Pancreas (tissue), 10 donors: ENCODE data around the gene RWDD3. TPM values are rescaled to one million over a fixed set of nuclear protein-coding genes. Genes with fewer than 3 reads are reported as not detected.

Source experiments
- ATAC-seq, 4 donors: fragments of 200-7000 bp; cut with Tn5 transposase; one replicate each; pipeline versions ENCODE4 v1.8.0 to v1.9.1; 2020; ENCODE audit warnings: mild to moderate bottlenecking in 4 of 4, moderate library complexity in 4 of 4
- DNase-seq, 6 donors: peaks; one replicate each; pipeline ENCODE4 v3.0.0-alpha.2; 2020
- FAIRE-seq: peaks from 2 replicates; lab custom pipeline; 2012; peaks lifted over from hg19 to GRCh38; lab: Jason Lieb, UNC
- H3K27ac ChIP-seq, 4 donors: fragments of 200-600 bp; sonication (generic); 1 replicate in 3 of 4; 2 replicates in 1 of 4; pipeline versions ENCODE4 v1.5.0 to v1.8.0; 2020
- H3K27me3 ChIP-seq, 4 donors: fragments of 200-600 bp; one replicate each; pipeline ENCODE4 v1.8.0; 2021
- H3K36me3 ChIP-seq, 3 donors: fragments of 200-600 bp; sonication (generic) in 1 of 3; one replicate each; pipeline versions ENCODE4 v1.5.0 to v1.8.0; 2020 to 2021
- H3K4me1 ChIP-seq, 3 donors: fragments of 200-600 bp; one replicate each; pipeline ENCODE4 v1.8.0; 2021
- H3K4me3 ChIP-seq, 4 donors: fragments of 200-600 bp; sonication (generic) in 2 of 4; one replicate each; pipeline versions ENCODE4 v1.5.0 to v1.8.0; 2020 to 2021
- H3K9me3 ChIP-seq, 4 donors: fragments of 200-600 bp; one replicate each; pipeline ENCODE4 v1.8.0; 2021
- CTCF ChIP-seq, 4 donors: fragments of 200-600 bp; sonication (generic) in 3 of 4; IDR thresholded peaks; one replicate each; pipeline versions ENCODE4 v1.5.0 to v1.8.0; 2021; ENCODE audit warnings: antibody characterized with exemption in 4 of 4
- WGBS, 2 donors: extraction: QIAGEN DNeasy Blood & Tissue Kit; methylation state at CpG; one replicate each; pipeline ENCODE4 v1.1.7; 2013; 5-methylcytosine and 5-hydroxymethylcytosine counted together
- intact Hi-C, 3 donors: fragments of 100-400 bp; cut with DNase I; formaldehyde crosslinking; loops; one replicate each; pipeline versions ENCODE4 v1.11.1 to v1.14.2; 2022
- polyA plus RNA-seq, 2 donors: library from polyadenylated mRNA; stranded (reverse); fragments of 200-250 nt; gene quantifications; one replicate each; pipeline ENCODE4 v1.2.3, GENCODE V29; 2013
- total RNA-seq, 6 donors: library from RNA; stranded (reverse); fragmentation: NEBNext Ultra II Directional in 4 of 6; extraction: Animal tissue kit (Norgen Biotek cat#: 25700) in 4 of 6; gene quantifications; one replicate each; pipeline versions ENCODE4 v1.2.1 to v1.2.4, GENCODE V29; 2021 to 2023
- donor health status: healthy with polysubstance abuse.
- donor health status: DM: no; HTN: no; CAD: no; lungs with moderate emphysema.
- donor health status: DM: no; HTN: no; CAD: no.
- donor health status: control.
- donor health status: control.
- donor health status: Bipolar disorder and iron deficiency.
- donor health status: DM: yes; HTN: yes; CAD: no.
- donor health status: DM: no; HTN: no; CAD: no.
- donor health status: DM: no; HTN: no; CAD: no.
- donor health status: DM: yes; HTN: yes; CAD: no.

The RWDD3 gene
- total and polyA plus RNA-seq, 8 donors, result 5.0 to 37.1 (median 11.4) TPM

- Histone ChIP-seq H3K4me1 (peaks cover 0 to 14% (median 5%) of the 10 kb centered on the region in 3 donors), H3K4me3 (no peak overlapping the region), H3K36me3 (peaks cover 0 to 9% (median 0%) of the 10 kb centered on the region in 3 donors), H3K27me3 (no peaks in the 10 kb centered on the region), H3K27ac (no peak overlapping the region), H3K9me3 (no peaks in the 10 kb centered on the region)
- intact Hi-C loops, result loop anchor here in 1 of 3 donors (10.0 kb wide), 2 partner anchors 123 to 153 kb away; partner anchors contain the start of gene TLCD4
- TF ChIP-seq CTCF (IDR thresholded peaks at IDR 0.05), result no peak
- FAIRE-seq, result no peak
- ATAC-seq, result no peak
- DNase-seq, result no peak
- 60% methylated on average over 4 of the region's 4 CpGs for WGBS, 2 donors
These were observed 4.1 kb downstream of the RWDD3 start for GRCh38 chr1:95237981-95238703.

GRCh38 chr1:95245029-95245428, 11.0 kb downstream of the RWDD3 start:
- Histone ChIP-seq H3K27ac (no peak overlapping the region), H3K36me3 (peaks cover 0 to 9% (median 0%) of the 10 kb centered on the region in 3 donors), H3K4me1 (peaks cover 0 to 13% (median 11%) of the 10 kb centered on the region in 3 donors), H3K4me3 (no peak overlapping the region), H3K27me3 (no peaks in the 10 kb centered on the region), H3K9me3 (no peaks in the 10 kb centered on the region)
- DNase-seq (no peak), FAIRE-seq (no peak), ATAC-seq (no peak)
- WGBS, 2 donors, result 24 to 35% methylated on average over 1 of the region's 1 CpG
- TF ChIP-seq CTCF (IDR thresholded peaks at IDR 0.05), result no peak
- intact Hi-C loops, result no loop called here

GRCh38 chr1:95246511-95246910, 12.5 kb downstream of the RWDD3 start:
- no peak for FAIRE-seq

GRCh38 chr1:95247607-95248006, 13.6 kb downstream of the RWDD3 start:
- WGBS, 2 donors, result 96 to 98% methylated on average over 3 of the region's 3 CpGs
- TF ChIP-seq CTCF (IDR thresholded peaks at IDR 0.05), result no peak
- DNase-seq, result no peak
- H3K36me3 ChIP-seq, result no peaks in the 10 kb centered on the region
- no peaks in the 10 kb centered on the region for H3K27me3 ChIP-seq
- H3K4me3 ChIP-seq, result no peak overlapping the region
- H3K4me1 ChIP-seq, result peaks cover 0 to 13% (median 11%) of the 10 kb centered on the region in 3 donors
- no peak for ATAC-seq
- no peaks in the 10 kb centered on the region for H3K9me3 ChIP-seq
- H3K27ac ChIP-seq, result no peak overlapping the region
- FAIRE-seq, result no peak
- intact Hi-C loops, result no loop called here

More at GRCh38 chr1:95246511-95246910, 12.5 kb downstream of the RWDD3 start:
- H3K9me3 ChIP-seq, result no peaks in the 10 kb centered on the region
- H3K4me1 ChIP-seq, result peaks cover 0 to 13% (median 11%) of the 10 kb centered on the region in 3 donors
- 92 to 94% methylated on average over 3 of the region's 3 CpGs for WGBS, 2 donors
- peaks cover 0 to 9% (median 0%) of the 10 kb centered on the region in 3 donors for H3K36me3 ChIP-seq
- ATAC-seq (no peak), DNase-seq (no peak)
- no peak overlapping the region for H3K27ac ChIP-seq
- H3K4me3 ChIP-seq, result no peak overlapping the region
- TF ChIP-seq CTCF (IDR thresholded peaks at IDR 0.05), result no peak
- intact Hi-C loops, result no loop called here
- no peaks in the 10 kb centered on the region for H3K27me3 ChIP-seq

GRCh38 chr1:95249916-95250315, 15.9 kb downstream of the RWDD3 start:
- H3K4me3 ChIP-seq, result no peak overlapping the region
- H3K36me3 ChIP-seq, result no peaks in the 10 kb centered on the region
- intact Hi-C loops, result no loop called here
- 79 to 83% methylated on average over 1 of the region's 1 CpG for WGBS, 2 donors
- no peaks in the 10 kb centered on the region for H3K27me3 ChIP-seq
- no peaks in the 10 kb centered on the region for H3K4me1 ChIP-seq
- TF ChIP-seq CTCF (IDR thresholded peaks at IDR 0.05), result no peak
- FAIRE-seq (no peak), DNase-seq (no peak), ATAC-seq (no peak)
- H3K9me3 ChIP-seq, result no peaks in the 10 kb centered on the region
- no peak overlapping the region for H3K27ac ChIP-seq
